Measurements from ENCODE around the gene RAB37. TPM values are rescaled to one million over a fixed set of nuclear protein-coding genes. Genes with fewer than 3 reads are reported as not detected.

RAB37 gene, protein sequence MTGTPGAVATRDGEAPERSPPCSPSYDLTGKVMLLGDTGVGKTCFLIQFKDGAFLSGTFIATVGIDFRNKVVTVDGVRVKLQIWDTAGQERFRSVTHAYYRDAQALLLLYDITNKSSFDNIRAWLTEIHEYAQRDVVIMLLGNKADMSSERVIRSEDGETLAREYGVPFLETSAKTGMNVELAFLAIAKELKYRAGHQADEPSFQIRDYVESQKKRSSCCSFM
- total RNA-seq, result 0.29 TPM in 1 of 2 replicates, not detected in the other

DNA sequence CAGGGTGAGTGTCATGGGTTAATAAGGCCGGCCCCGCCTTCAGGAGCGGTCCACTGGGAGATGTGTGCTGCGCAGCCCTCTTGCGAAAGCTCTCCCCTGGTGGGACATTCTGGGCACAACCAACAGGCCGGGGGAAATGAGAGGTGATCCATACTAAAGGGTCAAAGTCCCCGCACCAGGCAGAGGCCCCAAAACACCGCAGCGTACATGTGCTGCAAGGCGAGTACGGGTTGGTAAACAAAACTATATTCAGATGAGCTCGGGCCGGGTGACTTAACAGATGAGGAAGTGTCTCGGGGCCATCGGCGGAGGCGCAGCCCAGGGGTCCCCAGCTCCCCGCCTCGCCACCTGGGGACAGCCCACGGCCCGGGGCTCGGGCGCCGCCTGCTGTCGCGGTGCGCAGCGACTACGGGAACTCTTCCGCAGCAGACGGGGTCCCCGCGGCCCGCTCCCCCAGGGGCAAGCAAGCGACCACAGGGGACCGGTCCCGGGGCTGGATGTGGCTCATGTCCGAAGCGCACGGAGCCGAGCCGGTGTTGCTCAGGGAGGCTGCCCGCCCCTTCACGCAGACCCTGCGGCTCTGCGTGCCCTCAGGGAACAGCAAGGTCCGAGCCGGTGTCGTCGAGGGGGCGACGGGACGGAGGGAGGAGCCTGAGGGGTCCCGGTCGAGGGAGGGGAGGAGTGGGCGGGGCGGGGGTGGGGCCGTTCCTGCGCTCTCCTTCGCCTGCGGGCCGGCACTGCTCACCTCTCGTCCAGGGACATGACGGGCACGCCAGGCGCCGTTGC lies at the start of gene RAB37:
RAB37 (plus strand) TSS at position 744 of the 786 bp plus-strand sequence; CDS start at position 761, 17 bp downstream.

DNA sequence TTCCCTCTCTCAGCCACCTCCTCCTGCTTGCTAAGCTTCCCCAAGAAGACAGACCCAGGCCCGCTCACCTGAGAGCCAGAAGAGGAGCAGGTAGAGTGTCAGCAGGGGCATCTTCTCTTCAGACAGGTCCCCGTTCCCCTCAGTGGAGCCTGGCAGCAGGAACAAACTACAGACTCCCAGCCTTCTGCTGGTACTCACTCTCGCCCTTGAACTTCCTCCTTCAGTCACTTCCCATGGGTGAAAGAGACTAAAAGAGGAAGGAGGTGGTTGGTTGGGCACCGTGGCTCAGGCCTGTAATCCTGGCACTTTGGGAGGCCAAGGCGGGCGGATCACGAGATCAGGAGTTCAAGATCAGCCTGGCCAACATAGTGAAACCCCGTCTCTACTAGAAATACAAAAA lies 24.3 kb upstream of the RAB37 start, which contains the start of gene CD300LF:
CD300LF (minus strand) TSS at position 168 of the 400 bp plus-strand sequence; CDS start at position 111, 57 bp downstream.

DNA sequence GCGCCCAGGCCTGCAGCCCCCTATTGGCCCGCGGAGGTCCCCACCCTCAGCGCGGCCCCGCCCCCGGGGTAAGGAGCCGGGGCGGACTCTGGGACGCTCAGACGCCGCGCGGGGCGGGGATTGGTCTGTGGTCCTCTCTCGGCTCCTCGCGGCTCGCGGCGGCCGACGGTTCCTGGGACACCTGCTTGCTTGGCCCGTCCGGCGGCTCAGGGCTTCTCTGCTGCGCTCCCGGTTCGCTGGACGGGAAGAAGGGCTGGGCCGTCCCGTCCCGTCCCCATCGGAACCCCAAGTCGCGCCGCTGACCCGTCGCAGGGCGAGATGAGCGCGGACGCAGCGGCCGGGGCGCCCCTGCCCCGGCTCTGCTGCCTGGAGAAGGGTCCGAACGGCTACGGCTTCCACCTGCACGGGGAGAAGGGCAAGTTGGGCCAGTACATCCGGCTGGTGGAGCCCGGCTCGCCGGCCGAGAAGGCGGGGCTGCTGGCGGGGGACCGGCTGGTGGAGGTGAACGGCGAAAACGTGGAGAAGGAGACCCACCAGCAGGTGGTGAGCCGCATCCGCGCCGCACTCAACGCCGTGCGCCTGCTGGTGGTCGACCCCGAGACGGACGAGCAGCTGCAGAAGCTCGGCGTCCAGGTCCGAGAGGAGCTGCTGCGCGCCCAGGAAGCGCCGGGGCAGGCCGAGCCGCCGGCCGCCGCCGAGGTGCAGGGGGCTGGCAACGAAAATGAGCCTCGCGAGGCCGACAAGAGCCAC lies 11.6 kb downstream of the RAB37 start, which contains the start of gene NHERF1:
NHERF1 (plus strand) TSS at position 100 of the 750 bp plus-strand sequence; CDS start at position 319, 219 bp downstream.

DNA sequence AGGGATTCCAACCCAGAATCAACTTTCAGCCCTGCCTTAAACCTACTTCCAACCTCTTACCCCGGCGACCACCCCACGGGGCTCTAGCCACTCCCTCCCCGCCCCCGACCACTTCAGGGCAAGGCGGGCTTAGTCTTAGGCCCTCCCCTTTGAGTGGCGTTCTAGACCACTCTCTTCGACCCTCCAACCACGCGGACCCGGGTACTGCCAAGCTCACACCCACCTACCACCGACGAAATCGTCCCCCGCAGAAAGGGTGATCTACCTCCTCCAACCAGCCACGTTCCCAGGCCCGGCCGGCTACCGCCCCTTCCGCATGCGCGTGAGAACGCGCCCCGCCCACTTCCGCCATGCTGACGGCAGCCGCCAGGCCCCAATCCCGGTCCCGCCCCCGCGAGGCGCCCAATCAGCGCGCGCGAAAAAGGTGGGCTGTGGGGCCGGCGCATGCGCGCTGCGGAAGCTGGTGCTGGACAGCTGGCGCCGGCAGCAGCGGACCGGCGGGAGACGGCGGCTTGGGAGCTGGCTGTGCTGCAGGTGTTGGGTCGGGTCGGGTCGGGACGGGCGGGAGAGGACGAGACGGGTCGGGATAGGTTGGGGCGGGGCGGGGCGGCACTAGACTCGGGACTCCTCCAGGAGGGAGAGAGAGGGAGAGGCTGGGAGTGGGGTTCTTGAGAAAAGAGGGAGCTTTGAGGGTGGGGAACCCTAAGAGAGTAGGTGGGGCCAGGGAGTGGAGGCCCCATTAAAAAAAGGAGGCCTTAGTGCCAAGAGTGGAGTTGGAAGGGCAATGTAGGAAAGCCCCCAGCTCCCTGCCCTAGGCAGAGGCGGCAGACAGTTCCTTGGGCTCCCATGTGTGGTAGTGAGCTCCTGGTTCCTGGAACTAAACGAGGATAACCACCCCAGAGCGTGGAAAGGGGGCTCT lies 39.2 kb downstream of the RAB37 start, which contains the start of gene NAT9:
NAT9 (minus strand) TSS at position 302 of the 919 bp plus-strand sequence. CDS start 647 bp downstream, outside the sequence.

Other genes starting within 250 kb of the RAB37 start
- not detected in 2 replicates for gene CD300LB, start 205.8 kb upstream of the RAB37 start, total RNA-seq
- gene CD300C, start 191.1 kb upstream of the RAB37 start, total RNA-seq, result not detected in 2 replicates
- not detected in 2 replicates for gene CD300H, start 169.7 kb upstream of the RAB37 start, total RNA-seq
- not detected in 2 replicates for gene CD300LD, start 145.0 kb upstream of the RAB37 start, total RNA-seq
- not detected in 2 replicates for gene CD300E, start 113.5 kb upstream of the RAB37 start, total RNA-seq
- 0.29 TPM in 1 of 2 replicates, not detected in the other for gene CD300LF, start 24.3 kb upstream of the RAB37 start, total RNA-seq
- gene NHERF1, start 11.4 kb downstream of the RAB37 start, total RNA-seq, result 37.5 and 101 TPM in 2 replicates
- 27.2 and 53.8 TPM in 2 replicates for gene NAT9, start 39.1 kb downstream of the RAB37 start, total RNA-seq
- gene GRIN2C, start 122.6 kb downstream of the RAB37 start, total RNA-seq, result 0.22 TPM in 1 of 2 replicates, not detected in the other
- 26.3 and 41.6 TPM in 2 replicates for gene FDXR, start 135.7 kb downstream of the RAB37 start, total RNA-seq
- not detected in 2 replicates for gene FADS6, start 156.4 kb downstream of the RAB37 start, total RNA-seq
- gene USH1G, start 186.0 kb downstream of the RAB37 start, total RNA-seq, result not detected in 2 replicates
- gene OTOP2, start 187.0 kb downstream of the RAB37 start, total RNA-seq, result not detected in 2 replicates
- not detected in 2 replicates for gene OTOP3, start 198.6 kb downstream of the RAB37 start, total RNA-seq
- gene HID1, start 235.5 kb downstream of the RAB37 start, total RNA-seq, result 4.7 and 4.8 TPM in 2 replicates

Measured in placental pericyte (primary cell).